IMR-90 (cell line): Measurements from ENCODE around the gene COL15A1. TPM values are rescaled to one million over a fixed set of nuclear protein-coding genes. Genes with fewer than 3 reads are reported as not detected.

Source experiments
- ATAC-seq: fragments of 200-7000 bp; cut with Tn5 transposase; 2 replicates; pipeline ENCODE4 v1.9.1; 2020; ENCODE audit warnings: low read depth, mild to moderate bottlenecking, moderate library complexity
- BruUV-seq: library from RNA; stranded (reverse); fragments of 400-500 nt; replicated peaks from 2 replicates; lab custom pipeline; 2021; lab: Mats Ljungman, UMichigan
- CTCF ChIA-PET: fragments of 300-600 bp; formaldehyde crosslinking; extraction: SDS; loops from one replicate; lab custom pipeline; 2021; ENCODE audit warnings: antibody characterized with exemption; lab: Yijun Ruan, JAX
- POLR2A ChIA-PET: fragments of 300-600 bp; sonication (Branson Sonifier 250); formaldehyde crosslinking; loops from one replicate; lab custom pipeline; 2022; ENCODE audit warnings: antibody characterized with exemption; ENCODE audit not compliant: unreplicated experiment; lab: Charles Lee
- DNase-seq: peaks from one replicate; pipeline ENCODE4 v3.0.0; 2013
- H2AFZ ChIP-seq: replicated peaks from 2 replicates; pipeline ENCODE3; 2013; ENCODE audit warnings: low read length, mild to moderate bottlenecking; ENCODE audit not compliant: poor library complexity
- H2AK5ac ChIP-seq: 2 replicates; pipeline ENCODE4 v1.6.1; 2013; ENCODE audit warnings: low read depth, low read length, inconsistent platforms
- H2AK9ac ChIP-seq: replicated peaks from 2 replicates; pipeline ENCODE3; 2013; ENCODE audit warnings: mild to moderate bottlenecking, low read depth, low read length, moderate library complexity; ENCODE audit not compliant: poor library complexity
- H2BK120ac ChIP-seq: 2 replicates; pipeline ENCODE4 v1.6.1; 2013; ENCODE audit warnings: low read depth, low read length, inconsistent platforms
- H2BK15ac ChIP-seq: 3 replicates; pipeline ENCODE4 v1.6.1; 2013; ENCODE audit warnings: low read depth, low read length, inconsistent platforms
- H2BK20ac ChIP-seq: 2 replicates; pipeline ENCODE4 v1.6.1; 2013; ENCODE audit warnings: low read depth, mild to moderate bottlenecking, inconsistent platforms, low read length, moderate library complexity
- H2BK5ac ChIP-seq: 2 replicates; pipeline ENCODE4 v1.6.1; 2013; ENCODE audit warnings: mild to moderate bottlenecking, low read depth, low read length, inconsistent platforms; ENCODE audit not compliant: poor library complexity, severe bottlenecking
- H3K14ac ChIP-seq: replicated peaks from 2 replicates; pipeline ENCODE4 v1.6.1; 2013; ENCODE audit warnings: low read depth, low read length, inconsistent platforms
- H3K18ac ChIP-seq: 2 replicates; pipeline ENCODE4 v1.6.1; 2013; ENCODE audit warnings: low read depth, low read length, control low read depth
- H3K23ac ChIP-seq: 2 replicates; pipeline ENCODE4 v1.6.1; 2013; ENCODE audit warnings: low read depth, low read length, inconsistent platforms
- H3K27ac ChIP-seq: 2 replicates; pipeline ENCODE4 v1.5.1; 2013; ENCODE audit warnings: mild to moderate bottlenecking, control low read depth, low read length; ENCODE audit not compliant: insufficient read depth
- H3K27me3 ChIP-seq: 2 replicates; pipeline ENCODE4 v1.6.1; 2013; ENCODE audit warnings: low read length; ENCODE audit not compliant: control insufficient read depth, insufficient read depth
- H3K36me3 ChIP-seq: 2 replicates; pipeline ENCODE4 v1.6.1; 2013; ENCODE audit warnings: low read length, mixed read lengths; ENCODE audit not compliant: control insufficient read depth, insufficient read depth
- H3K4ac ChIP-seq: 2 replicates; pipeline ENCODE4 v1.6.1; 2013; ENCODE audit warnings: low read depth, low read length, inconsistent platforms
- H3K4me1 ChIP-seq: 2 replicates; pipeline ENCODE4 v1.6.1; 2013; ENCODE audit warnings: low read length, mixed read lengths; ENCODE audit not compliant: control insufficient read depth, insufficient read depth
- H3K4me2 ChIP-seq: 2 replicates; pipeline ENCODE4 v1.6.1; 2013; ENCODE audit warnings: low read depth, mild to moderate bottlenecking, control low read depth, low read length, moderate library complexity
- H3K4me3 ChIP-seq: 2 replicates; pipeline ENCODE4 v1.5.1; 2013; ENCODE audit warnings: low read depth, mild to moderate bottlenecking, control low read depth, low read length, moderate library complexity; ENCODE audit not compliant: insufficient read depth
- H3K56ac ChIP-seq: 2 replicates; pipeline ENCODE4 v1.6.1; 2013; ENCODE audit warnings: low read length, inconsistent platforms; ENCODE audit not compliant: insufficient read depth; ENCODE audit errors: extremely low read depth
- H3K79me1 ChIP-seq, 2 experiments: 2 replicates each; pipeline ENCODE4 v1.6.1; 2013; ENCODE audit warnings: low read length in 2 of 2, inconsistent platforms in 1 of 2, low read depth in 1 of 2
- H3K9ac ChIP-seq: 2 replicates; pipeline ENCODE4 v1.6.1; 2013; ENCODE audit warnings: low read depth, low read length, control low read depth
- H3K9me1 ChIP-seq: 2 replicates; pipeline ENCODE4 v1.6.1; 2013; ENCODE audit warnings: low read length, inconsistent platforms; ENCODE audit not compliant: insufficient read depth
- H3K9me3 ChIP-seq: 2 replicates; pipeline ENCODE4 v1.6.1; 2013; ENCODE audit warnings: low read length; ENCODE audit not compliant: control insufficient read depth, insufficient read depth
- H4K20me1 ChIP-seq: 2 replicates; pipeline ENCODE4 v1.6.1; 2013; ENCODE audit warnings: low read length, inconsistent platforms; ENCODE audit not compliant: insufficient read depth
- H4K5ac ChIP-seq: 2 replicates; pipeline ENCODE4 v1.6.1; 2013; ENCODE audit warnings: mild to moderate bottlenecking, low read depth, low read length, control low read depth
- H4K8ac ChIP-seq, 2 experiments: 2 replicates each; pipeline ENCODE4 v1.6.1; 2013; ENCODE audit warnings: low read depth in 2 of 2, low read length in 2 of 2, control low read depth in 1 of 2, inconsistent platforms in 1 of 2
- H4K91ac ChIP-seq: 2 replicates; pipeline ENCODE4 v1.6.1; 2013; ENCODE audit warnings: low read depth, low read length, inconsistent platforms; ENCODE audit not compliant: insufficient read depth
- BHLHE40 ChIP-seq: fragments of 150-350 bp; IDR thresholded peaks from 2 replicates; pipeline ENCODE4 v1.6.1; 2016; ENCODE audit warnings: mild to moderate bottlenecking, low read depth, low read length
- CTCF ChIP-seq: conservative IDR thresholded peaks from 2 replicates; pipeline ENCODE4 v1.5.1; 2012; ENCODE audit warnings: mild to moderate bottlenecking, low read depth, low read length, improper control_type of control experiment
- ELK1 ChIP-seq: fragments of 150-350 bp; IDR thresholded peaks from 2 replicates; pipeline ENCODE4 v1.6.1; 2016; ENCODE audit warnings: low read depth, mild to moderate bottlenecking, low read length, moderate library complexity, borderline replicate concordance
- FOS ChIP-seq: fragments of 150-350 bp; IDR thresholded peaks from 2 replicates; pipeline ENCODE4 v1.6.1; 2016; ENCODE audit warnings: low read depth, low read length
- MAFK ChIP-seq: IDR thresholded peaks from 2 replicates; pipeline ENCODE4 v1.6.1; 2012; ENCODE audit warnings: low read depth, low read length, improper control_type of control experiment
- NFE2L2 ChIP-seq: fragments of 150-350 bp; IDR thresholded peaks from 2 replicates; pipeline ENCODE4 v1.6.1; 2016; ENCODE audit warnings: low read depth, mild to moderate bottlenecking, low read length
- POLR2A ChIP-seq: IDR thresholded peaks from 2 replicates; pipeline ENCODE4 v1.6.1; 2012; ENCODE audit warnings: mild to moderate bottlenecking, low read depth, low read length
- RCOR1 ChIP-seq: IDR thresholded peaks from 2 replicates; pipeline ENCODE4 v1.6.1; 2012; ENCODE audit warnings: mild to moderate bottlenecking, low read length, improper control_type of control experiment; ENCODE audit not compliant: insufficient replicate concordance
- RFX5 ChIP-seq: IDR thresholded peaks from 2 replicates; pipeline ENCODE4 v1.8.0; 2012; ENCODE audit warnings: low read depth, mild to moderate bottlenecking, low read length, moderate library complexity
- USF2 ChIP-seq: fragments of 150-350 bp; IDR thresholded peaks from 2 replicates; pipeline ENCODE4 v1.6.1; 2017; ENCODE audit warnings: mild to moderate bottlenecking, antibody characterized with exemption, low read length, low read depth
- WGBS, 2 experiments: methylation state at CpG; one replicate each; pipeline versions ENCODE4 v1.1.5 to v1.1.7; 2013; ENCODE audit warnings: missing lambda C conversion rate in 2 of 2; ENCODE audit not compliant: insufficient read length in 1 of 2; ENCODE audit errors: extremely low coverage in 2 of 2; 5-methylcytosine and 5-hydroxymethylcytosine counted together
- dilution Hi-C: fragments of 300-500 bp; cut with HindIII; formaldehyde crosslinking; loops from one replicate; pipeline ENCODE4 v1.14.3; 2018; ENCODE audit warnings: low sequenced_read_pairs; ENCODE audit not compliant: unreplicated experiment
- in situ Hi-C: fragments of 300-500 bp; cut with MboI; formaldehyde crosslinking; loops from 3 replicates; pipeline ENCODE4 v1.14.3; 2019; ENCODE audit warnings: low sequenced_read_pairs, inconsistent platforms, mixed read lengths
- intact Hi-C: fragments of 100-400 bp; cut with micrococcal nuclease; formaldehyde crosslinking; loops from 2 replicates; pipeline ENCODE4 v1.10.0; 2022
- polyA plus RNA-seq, 3 experiments: library from polyadenylated mRNA; depleted of rRNA; stranded (reverse); fragments of >200 nt; gene quantifications; 2 replicates each; pipeline ENCODE4 v1.2.3, GENCODE V29; 2012; ENCODE audit warnings: low replicate concordance in 1 of 3
- total RNA-seq: library from RNA; depleted of rRNA; stranded (reverse); fragments of >200 nt; gene quantifications from 2 replicates; pipeline ENCODE4 v1.2.3, GENCODE V29; 2012

COL15A1 gene
- total and polyA plus RNA-seq, 2 of the 4 experiments (the other 2 are of a cell fraction), result 2.2 to 3.7 TPM

GRCh38 chr9:99029083-99029645 lies 85.5 kb downstream of the COL15A1 start:
- H2BK5ac ChIP-seq, result peak overlapping the region; percentile 95
- no peak for ATAC-seq
- peak overlapping the region; percentile 96 for H2BK20ac ChIP-seq
- WGBS, 2 experiments, result no CpG with 5 or more reads among the region's 2 CpGs
- H3K27me3 ChIP-seq, result no peaks in the 10 kb centered on the region
- H2AK9ac ChIP-seq, result no peak overlapping the region
- POLR2A ChIA-PET, result no interaction called here
- peaks cover 36% of the 10 kb centered on the region for H3K4me1 ChIP-seq
- no peaks in the 10 kb centered on the region for H3K9me3 ChIP-seq
- peak overlapping the region; percentile 65 for H4K91ac ChIP-seq
- H3K23ac ChIP-seq, result peak overlapping the region; percentile 67; the same call in 1 of the 2 replicates
- H3K4me2 ChIP-seq, result no peak overlapping the region
- peak overlapping the region; percentile 22; the same call in 1 of the 2 replicates for H3K56ac ChIP-seq
- H3K27ac ChIP-seq, result peak overlapping the region; percentile 86
- H2AFZ ChIP-seq, result no peak overlapping the region
- intact Hi-C loops (no loop called here), in situ Hi-C loops (no loop called here), dilution Hi-C loops (no loop called here)
- peaks cover 22% of the 10 kb centered on the region for H3K36me3 ChIP-seq
- H3K79me1 ChIP-seq, result peaks cover 6 to 7% of the 10 kb centered on the region in 2 experiments; a peak in 2 of 4 replicates
- peak overlapping the region; percentile 24; the same call in 1 of the 2 replicates for H3K9ac ChIP-seq
- peak overlapping the region; percentile 45 to 89 for H4K8ac ChIP-seq
- H2BK120ac ChIP-seq, result peak overlapping the region; percentile 80
- no TSS peak for BruUV-seq
- H3K4me3 ChIP-seq, result no peak overlapping the region
- no peaks in the 10 kb centered on the region for H4K20me1 ChIP-seq
- H3K18ac ChIP-seq, result peak overlapping the region; percentile 99
- H2AK5ac ChIP-seq, result peak overlapping the region; percentile 6; the same call in 1 of the 2 replicates
- peaks cover 25% of the 10 kb centered on the region for H3K9me1 ChIP-seq
- no peak for DNase-seq
- peak overlapping the region; percentile 23 for H2BK15ac ChIP-seq
- CTCF ChIA-PET, result no interaction called here
- peak overlapping the region; percentile 88 for H3K4ac ChIP-seq
- peak overlapping the region; percentile 77 for H3K14ac ChIP-seq
- no peak for TF ChIP-seq MAFK
- no peak for TF ChIP-seq RFX5
- no peak for TF ChIP-seq BHLHE40
- TF ChIP-seq FOS, result no peak
- TF ChIP-seq ELK1, result no peak
- TF ChIP-seq CTCF, result no peak
- no peak for TF ChIP-seq NFE2L2
- no peak for TF ChIP-seq USF2
- TF ChIP-seq POLR2A, result no peak
- no peak for TF ChIP-seq RCOR1
- peak overlapping the region; percentile 82 for H4K5ac ChIP-seq
